Stimulated activated CD8-positive, alpha-beta memory T cell treated with anti-CD3 and anti-CD28 coated beads, Interleukin-7, amount 100 ng/mL, for 4 hours (primary cell): ENCODE results near the gene ECEL1.

Source experiments
- DNase-seq, 2 donors: peaks; one replicate each; pipeline ENCODE4 v3.0.0-alpha.2; 2020; ENCODE audit warnings: low read depth in 2 of 2

The ECEL1 gene

GRCh38 chr2:232523402-232523681 is 35.7 kb upstream of the ECEL1 start:
- no peak for DNase-seq

- DNase-seq, result no peak
These were observed 35.2 kb upstream of the ECEL1 start for GRCh38 chr2:232522623-232523401.

- peak in 1 of 2 donors; percentile 52 for DNase-seq
These were observed 34.5 kb upstream of the ECEL1 start for GRCh38 chr2:232521959-232522622.

GRCh38 chr2:232521098-232521497 is 33.5 kb upstream of the ECEL1 start:
- DNase-seq, result no peak

GRCh38 chr2:232520489-232520888 is 32.9 kb upstream of the ECEL1 start:
- no peak for DNase-seq

- no peak for DNase-seq
These were observed 32.2 kb upstream of the ECEL1 start, which contains the start of gene PRSS56 for GRCh38 chr2:232519581-232520438. TSS of gene PRSS56 (plus strand) at chr2:232520388. CDS start at chr2:232520599, 211 bp downstream.

- DNase-seq, result no peak
These were observed 31.2 kb upstream of the ECEL1 start for GRCh38 chr2:232518844-232519243.

GRCh38 chr2:232516551-232516950 is 28.9 kb upstream of the ECEL1 start:
- no peak for DNase-seq

- no peak for DNase-seq
These were observed 28.0 kb upstream of the ECEL1 start for GRCh38 chr2:232515639-232516038.

GRCh38 chr2:232513353-232513752 is 25.7 kb upstream of the ECEL1 start:
- DNase-seq, result no peak

GRCh38 chr2:232512602-232513001 is 25.0 kb upstream of the ECEL1 start:
- DNase-seq, result no peak

- DNase-seq, result no peak
These were observed 23.8 kb upstream of the ECEL1 start for GRCh38 chr2:232511336-232511890.

- no peak for DNase-seq
These were observed 20.6 kb upstream of the ECEL1 start for GRCh38 chr2:232508251-232508650.

- no peak for DNase-seq
These were observed 19.1 kb upstream of the ECEL1 start for GRCh38 chr2:232506709-232507108.

GRCh38 chr2:232505856-232506255 is 18.2 kb upstream of the ECEL1 start:
- no peak for DNase-seq

GRCh38 chr2:232504438-232504837 is 16.8 kb upstream of the ECEL1 start:
- no peak for DNase-seq

GRCh38 chr2:232503809-232504323 is 16.2 kb upstream of the ECEL1 start:
- DNase-seq, result no peak

- peak in 1 of 2 donors; percentile 23 for DNase-seq
These were observed 15.5 kb upstream of the ECEL1 start for GRCh38 chr2:232502911-232503808.

- DNase-seq, result no peak
These were observed 14.9 kb upstream of the ECEL1 start for GRCh38 chr2:232502511-232502910.

- DNase-seq, result no peak
These were observed 14.3 kb upstream of the ECEL1 start for GRCh38 chr2:232501794-232502390.
